HFFc6 (cell line): ENCODE data around the gene NDE1. TPM values are rescaled to one million over a fixed set of nuclear protein-coding genes. Genes with fewer than 3 reads are reported as not detected.

Experiments
- DNase-seq: peaks from one replicate; pipeline ENCODE4 v3.0.0-alpha.2; 2018
- H3K27ac Mint-ChIP-seq: 2 replicates; pipeline ENCODE4 v1.8.0; 2020; ENCODE audit warnings: mild to moderate bottlenecking, mixed read lengths
- H3K27me3 Mint-ChIP-seq: 2 replicates; pipeline ENCODE4 v1.8.0; 2021; ENCODE audit warnings: mild to moderate bottlenecking, moderate library complexity, mixed read lengths; ENCODE audit not compliant: insufficient read depth
- H3K36me3 Mint-ChIP-seq: 2 replicates; pipeline ENCODE4 v1.8.0; 2021; ENCODE audit warnings: low read depth, mixed read lengths
- H3K4me1 Mint-ChIP-seq: 2 replicates; pipeline ENCODE4 v1.8.0; 2020; ENCODE audit warnings: low read depth, mixed read lengths
- H3K4me3 Mint-ChIP-seq: 2 replicates; pipeline ENCODE4 v1.8.0; 2020; ENCODE audit warnings: mild to moderate bottlenecking, moderate library complexity, mixed read lengths
- H3K9me3 Mint-ChIP-seq: 2 replicates; pipeline ENCODE4 v1.8.0; 2020; ENCODE audit warnings: mild to moderate bottlenecking, mixed read lengths
- total RNA-seq, 6 experiments: library from RNA; stranded (reverse); fragmentation: NEBNext Ultra II Directional; extraction: Animal tissue kit (Norgen Biotek cat#: 25700); gene quantifications; 2 replicates in 1 of 6; 3 replicates in 5 of 6; pipeline ENCODE4 v1.2.3, GENCODE V29; 2021
- TF ChIP-seq, protein P1 (sequence below): fragments of 200-600 bp; sonication (generic); IDR thresholded peaks from 2 replicates; pipeline ENCODE4 v1.5.0; 2021; ENCODE audit warnings: antibody characterized with exemption, mild to moderate bottlenecking

NDE1 gene
- total RNA-seq, 6 experiments from 2014 or later = 40.6 to 61.0 (median 58.2) TPM

DNA sequence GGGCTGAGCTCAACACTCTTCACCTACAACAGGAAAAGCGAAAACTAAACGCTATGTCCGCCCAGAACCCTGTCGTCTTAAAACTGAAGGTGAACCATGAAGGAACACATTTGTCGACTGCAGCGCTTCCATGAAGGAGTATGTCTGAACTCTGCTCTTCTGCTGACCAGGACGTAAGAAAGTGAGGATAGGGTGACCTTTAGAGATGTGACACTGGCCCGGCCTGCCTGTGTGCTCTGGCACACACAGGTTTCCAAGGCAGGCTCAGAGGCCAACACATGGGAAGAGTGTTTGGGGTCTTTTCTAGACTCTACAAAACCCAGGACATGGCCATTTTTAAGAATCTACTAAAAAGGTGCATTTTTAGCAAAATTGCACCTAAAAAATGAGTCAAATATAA, 28.2 kb upstream of the NDE1 start:
- TF ChIP-seq, protein P1, sequence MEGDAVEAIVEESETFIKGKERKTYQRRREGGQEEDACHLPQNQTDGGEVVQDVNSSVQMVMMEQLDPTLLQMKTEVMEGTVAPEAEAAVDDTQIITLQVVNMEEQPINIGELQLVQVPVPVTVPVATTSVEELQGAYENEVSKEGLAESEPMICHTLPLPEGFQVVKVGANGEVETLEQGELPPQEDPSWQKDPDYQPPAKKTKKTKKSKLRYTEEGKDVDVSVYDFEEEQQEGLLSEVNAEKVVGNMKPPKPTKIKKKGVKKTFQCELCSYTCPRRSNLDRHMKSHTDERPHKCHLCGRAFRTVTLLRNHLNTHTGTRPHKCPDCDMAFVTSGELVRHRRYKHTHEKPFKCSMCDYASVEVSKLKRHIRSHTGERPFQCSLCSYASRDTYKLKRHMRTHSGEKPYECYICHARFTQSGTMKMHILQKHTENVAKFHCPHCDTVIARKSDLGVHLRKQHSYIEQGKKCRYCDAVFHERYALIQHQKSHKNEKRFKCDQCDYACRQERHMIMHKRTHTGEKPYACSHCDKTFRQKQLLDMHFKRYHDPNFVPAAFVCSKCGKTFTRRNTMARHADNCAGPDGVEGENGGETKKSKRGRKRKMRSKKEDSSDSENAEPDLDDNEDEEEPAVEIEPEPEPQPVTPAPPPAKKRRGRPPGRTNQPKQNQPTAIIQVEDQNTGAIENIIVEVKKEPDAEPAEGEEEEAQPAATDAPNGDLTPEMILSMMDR = no peak
- Mint-ChIP-seq H3K36me3 (peaks cover 60% of the 10 kb centered on the region), H3K4me1 (peaks cover 29% of the 10 kb centered on the region), H3K9me3 (no peaks in the 10 kb centered on the region), H3K27ac (no peak overlapping the region), H3K4me3 (no peak overlapping the region), H3K27me3 (no peaks in the 10 kb centered on the region; the same call in none of the 2 replicates)
- DNase-seq = no peak

DNA sequence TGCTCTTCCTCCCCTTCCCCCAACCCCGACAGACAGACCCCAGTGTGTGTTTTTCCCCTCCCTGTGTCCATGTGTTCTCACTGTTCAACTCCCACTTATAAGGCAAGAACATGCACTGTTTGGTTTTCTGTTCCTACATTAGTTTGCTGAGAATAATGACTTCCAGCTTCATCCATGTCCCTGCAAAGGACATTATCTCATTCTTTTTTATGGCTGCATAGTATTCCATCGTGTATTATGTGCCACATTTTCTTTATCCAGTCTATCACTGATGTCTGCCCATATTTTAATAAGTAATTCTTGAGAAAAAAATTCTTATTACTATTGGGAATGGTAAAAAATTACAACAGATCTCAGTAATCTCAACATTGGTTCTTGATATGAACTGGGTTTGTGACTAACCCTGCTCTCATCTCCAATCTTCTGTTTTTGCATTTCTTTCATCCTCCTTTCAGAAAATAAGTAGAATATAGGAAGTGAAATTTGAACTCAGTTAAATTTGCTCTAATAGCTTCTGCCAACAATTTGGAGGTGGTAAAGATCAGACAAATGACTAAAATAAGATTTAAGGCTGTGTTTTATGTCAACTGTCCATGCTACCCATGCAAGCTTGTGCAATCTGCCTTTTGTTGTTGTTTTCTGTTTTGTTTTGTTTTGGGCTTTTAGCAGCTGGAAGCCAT, 18.2 kb upstream of the NDE1 start:
- no peak overlapping the region for H3K27ac Mint-ChIP-seq
- no peaks in the 10 kb centered on the region for H3K27me3 Mint-ChIP-seq
- TF ChIP-seq, protein P1 = no peak
- no peaks in the 10 kb centered on the region for H3K9me3 Mint-ChIP-seq
- H3K4me1 Mint-ChIP-seq = no peaks in the 10 kb centered on the region
- no peak for DNase-seq
- H3K36me3 Mint-ChIP-seq = peaks cover 15% of the 10 kb centered on the region
- H3K4me3 Mint-ChIP-seq = no peak overlapping the region

DNA sequence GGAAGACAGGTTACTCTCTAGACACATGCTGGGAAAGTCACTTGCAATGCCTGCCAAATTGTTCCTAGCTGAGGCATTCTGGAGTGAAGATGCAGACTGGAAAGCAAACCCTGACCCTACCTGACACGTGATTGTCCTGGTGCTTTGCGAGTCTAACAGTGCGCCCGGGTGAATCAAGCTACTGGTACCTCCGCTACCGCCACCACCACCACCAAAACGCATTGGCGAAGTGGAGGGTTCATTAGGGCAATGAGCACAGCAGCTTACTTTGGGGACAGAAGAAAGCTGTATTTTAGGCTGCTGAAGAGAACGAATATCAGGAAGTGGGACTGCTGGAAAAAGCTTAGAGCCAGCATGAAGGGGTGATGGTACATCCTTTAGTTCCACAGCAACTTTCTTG, 14.1 kb upstream of the NDE1 start:
- TF ChIP-seq, protein P1 = no peak
- Mint-ChIP-seq H3K9me3 (no peaks in the 10 kb centered on the region), H3K27ac (no peak overlapping the region), H3K27me3 (no peaks in the 10 kb centered on the region), H3K4me1 (no peaks in the 10 kb centered on the region; the same call in 1 of the 2 replicates), H3K36me3 (peaks cover 25% of the 10 kb centered on the region), H3K4me3 (no peak overlapping the region)
- no peak for DNase-seq

DNA sequence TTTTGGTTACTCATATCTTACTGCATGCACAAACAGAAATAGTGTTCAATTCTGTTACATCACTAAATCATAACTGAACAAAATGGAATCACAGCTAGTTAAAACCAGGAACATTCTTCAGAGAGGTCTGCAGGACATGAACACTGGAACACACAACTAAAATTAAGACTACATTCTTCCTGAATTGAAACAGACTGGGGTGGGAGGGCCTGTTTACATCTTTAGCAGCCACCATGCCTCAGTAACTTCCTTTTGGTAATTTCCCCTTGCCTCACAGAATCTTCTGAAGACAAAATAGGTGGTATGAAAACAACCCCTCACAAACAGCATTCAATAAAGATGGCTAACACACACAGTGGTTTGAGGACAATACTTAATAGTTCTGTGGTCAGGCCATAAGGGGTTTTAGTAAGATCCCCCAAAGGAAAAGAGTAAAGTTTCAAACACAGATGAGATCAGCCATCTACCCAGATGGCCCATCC, 13.6 kb upstream of the NDE1 start:
- no peaks in the 10 kb centered on the region for H3K9me3 Mint-ChIP-seq
- no peak for DNase-seq
- peaks cover 25% of the 10 kb centered on the region for H3K36me3 Mint-ChIP-seq
- no peaks in the 10 kb centered on the region for H3K27me3 Mint-ChIP-seq
- TF ChIP-seq, protein P1 = no peak
- no peak overlapping the region for H3K27ac Mint-ChIP-seq
- peaks cover 5% of the 10 kb centered on the region for H3K4me1 Mint-ChIP-seq
- H3K4me3 Mint-ChIP-seq = no peak overlapping the region

DNA sequence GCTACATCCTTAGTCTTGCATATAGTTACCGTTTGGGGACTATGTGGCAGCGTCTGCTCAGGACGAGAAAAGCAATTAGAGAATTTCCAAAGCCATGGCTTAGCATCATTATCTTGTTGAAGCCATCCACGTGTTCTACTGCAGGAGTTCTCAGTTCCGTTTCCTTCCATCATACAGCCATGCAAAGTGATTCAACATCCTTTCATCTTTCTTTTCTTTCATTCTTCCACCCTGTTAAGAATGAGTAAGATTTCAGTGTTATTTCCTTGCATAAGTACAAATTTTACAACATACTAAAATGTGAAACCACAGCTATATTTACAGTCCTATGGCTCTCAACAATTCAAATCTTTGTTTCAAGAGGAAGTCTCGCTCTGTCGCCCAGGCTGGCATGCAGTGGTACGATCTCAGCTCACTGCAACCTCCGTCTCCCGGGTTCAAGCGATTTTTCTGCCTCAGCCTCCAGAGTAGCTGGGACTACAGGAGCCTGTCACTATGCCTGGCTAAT, 10.9 kb upstream of the NDE1 start:
- no peak overlapping the region for H3K27ac Mint-ChIP-seq
- no peaks in the 10 kb centered on the region for H3K9me3 Mint-ChIP-seq
- H3K4me3 Mint-ChIP-seq = no peak overlapping the region
- H3K36me3 Mint-ChIP-seq = peaks cover 15% of the 10 kb centered on the region; the same call in 1 of the 2 replicates
- TF ChIP-seq, protein P1 = no peak
- H3K27me3 Mint-ChIP-seq = no peaks in the 10 kb centered on the region; the same call in 1 of the 2 replicates
- peaks cover 22% of the 10 kb centered on the region for H3K4me1 Mint-ChIP-seq
- DNase-seq = no peak
